Endothelial cell of umbilical vein (primary cell): ENCODE results near the gene EPC2. TPM values are rescaled to one million over a fixed set of nuclear protein-coding genes. Genes with fewer than 3 reads are reported as not detected.

ENCODE experiments used
- BruUV-seq: library from RNA; stranded (reverse); fragments of 400-500 nt; replicated peaks from 2 replicates; lab custom pipeline; 2021; lab: Mats Ljungman, UMichigan
- CTCF ChIA-PET: fragments of 300-600, 350-600 bp; sonication (Branson Sonifier 250); formaldehyde crosslinking; loops from one replicate; lab custom pipeline; 2021; ENCODE audit warnings: antibody characterized with exemption, inconsistent platforms; lab: Charles Lee
- POLR2A ChIA-PET: fragments of 300-600, 350-600 bp; sonication (Branson Sonifier 250); formaldehyde crosslinking; loops from one replicate; lab custom pipeline; 2021; ENCODE audit warnings: antibody characterized with exemption, inconsistent platforms; lab: Charles Lee
- DNase-seq: peaks from one replicate; pipeline ENCODE4 v3.0.0-alpha.2; 2011; ENCODE audit warnings: low read depth, low spot score
- FAIRE-seq: peaks from 2 replicates; lab custom pipeline; 2011; peaks lifted over from hg19 to GRCh38; lab: Jason Lieb, UNC
- H2AFZ ChIP-seq: 2 replicates; pipeline ENCODE4 v1.6.0; 2012; ENCODE audit warnings: low read depth, low read length, control low read depth, inconsistent platforms
- H3K27ac ChIP-seq: 2 replicates; pipeline ENCODE4 v1.5.1; 2011; ENCODE audit warnings: low read depth, mild to moderate bottlenecking, control low read depth, low read length, moderate library complexity; ENCODE audit not compliant: insufficient read depth
- H3K27me3 ChIP-seq, 2 experiments: 2 replicates each; pipeline versions ENCODE4 v1.6.0 to v1.6.1; 2011; ENCODE audit warnings: low read length in 2 of 2, mixed read lengths in 1 of 2; ENCODE audit not compliant: control insufficient read depth in 2 of 2, insufficient read depth in 2 of 2
- H3K36me3 ChIP-seq, 2 experiments: 2 replicates in 1 of 2; 3 replicates in 1 of 2; pipeline ENCODE4 v1.5.1; 2011; ENCODE audit warnings: low read length in 2 of 2, mild to moderate bottlenecking in 1 of 2, moderate library complexity in 1 of 2; ENCODE audit not compliant: control insufficient read depth in 2 of 2, insufficient read depth in 2 of 2; ENCODE audit errors: extremely low read depth in 1 of 2
- H3K4me1 ChIP-seq: 3 replicates; pipeline ENCODE4 v1.5.1; 2011; ENCODE audit warnings: mild to moderate bottlenecking, low read length; ENCODE audit not compliant: control insufficient read depth, insufficient read depth; ENCODE audit errors: extremely low read depth
- H3K4me2 ChIP-seq: 2 replicates; pipeline ENCODE4 v1.6.1; 2011; ENCODE audit warnings: low read length, control low read depth, mixed read lengths; ENCODE audit not compliant: insufficient read depth
- H3K4me3 ChIP-seq, 3 experiments: fragments of 200-600 bp in 1 of 3; sonication (generic), shearing (Covaris generic) in 1 of 3; replicated peaks in 1 of 3; 2 replicates each; pipeline ENCODE4 v1.5.1; 2011 to 2016; ENCODE audit warnings: control low read depth in 3 of 3, low read length in 3 of 3, mild to moderate bottlenecking in 2 of 3, inconsistent platforms in 1 of 3, low read depth in 1 of 3, moderate library complexity in 1 of 3; ENCODE audit not compliant: insufficient read depth in 1 of 3
- H3K79me2 ChIP-seq: 2 replicates; pipeline ENCODE4 v1.6.0; 2012; ENCODE audit warnings: low read length, inconsistent platforms; ENCODE audit not compliant: control insufficient read depth, insufficient read depth
- H3K9ac ChIP-seq: replicated peaks from 2 replicates; pipeline ENCODE3; 2011; ENCODE audit warnings: low read length, control low read depth; ENCODE audit not compliant: insufficient read depth; ENCODE audit errors: extremely low read depth
- H3K9me1 ChIP-seq: replicated peaks from 3 replicates; pipeline ENCODE4 v1.6.0; 2011; ENCODE audit warnings: mild to moderate bottlenecking, low read length; ENCODE audit not compliant: control insufficient read depth, insufficient read depth; ENCODE audit errors: extremely low read depth
- H3K9me3 ChIP-seq: replicated peaks from 2 replicates; pipeline ENCODE4 v1.5.1; 2012; ENCODE audit warnings: low read length, inconsistent platforms; ENCODE audit not compliant: control insufficient read depth, insufficient read depth
- H4K20me1 ChIP-seq: replicated peaks from 2 replicates; pipeline ENCODE3; 2011; ENCODE audit warnings: mild to moderate bottlenecking, low read length; ENCODE audit not compliant: control insufficient read depth, insufficient read depth; ENCODE audit errors: extremely low read depth
- CTCF ChIP-seq, 2 donors: IDR thresholded peaks; 1 replicate in 1 of 2; 2 replicates in 1 of 2; pipeline ENCODE4 v1.5.1; 2011; ENCODE audit warnings: low read length in 2 of 2, mild to moderate bottlenecking in 2 of 2, moderate library complexity in 2 of 2, control low read depth in 1 of 2, inconsistent platforms in 1 of 2, low read depth in 1 of 2; ENCODE audit not compliant: insufficient read depth in 1 of 2; ENCODE audit errors: extremely low read depth in 1 of 2
- EZH2 ChIP-seq: IDR thresholded peaks from 2 replicates; pipeline ENCODE4 v1.6.1; 2012; ENCODE audit warnings: borderline replicate concordance, low read depth, mild to moderate bottlenecking, moderate library complexity, low read length, inconsistent platforms; ENCODE audit not compliant: severe bottlenecking
- FOS ChIP-seq: IDR thresholded peaks from 2 replicates; pipeline ENCODE4 v1.6.1; 2011; ENCODE audit warnings: mild to moderate bottlenecking, low read length, moderate library complexity, borderline replicate concordance; ENCODE audit not compliant: insufficient read depth
- GATA2 ChIP-seq: IDR thresholded peaks from 2 replicates; pipeline ENCODE4 v1.7.0; 2011; ENCODE audit warnings: low read depth, mild to moderate bottlenecking, moderate library complexity, mixed read lengths, low read length; ENCODE audit not compliant: insufficient read length, insufficient read depth
- JUN ChIP-seq: IDR thresholded peaks from 2 replicates; pipeline ENCODE4 v1.6.1; 2011; ENCODE audit warnings: borderline replicate concordance, low read depth; ENCODE audit not compliant: insufficient read length, insufficient read depth
- MAX ChIP-seq: IDR thresholded peaks from 2 replicates; pipeline ENCODE4 v1.6.1; 2011; ENCODE audit not compliant: insufficient read depth, insufficient read length
- MYC ChIP-seq: IDR thresholded peaks from one replicate; pipeline ENCODE4 v1.6.1; 2011; ENCODE audit warnings: mild to moderate bottlenecking, low read depth, low read length
- POLR2A ChIP-seq: IDR thresholded peaks from 2 replicates; pipeline ENCODE4 v1.6.1; 2012; ENCODE audit warnings: low read depth, mild to moderate bottlenecking, control low read depth, low read length
- POLR2AphosphoS5 ChIP-seq: IDR thresholded peaks from 2 replicates; pipeline ENCODE4 v1.6.1; 2012; ENCODE audit warnings: low read depth, mild to moderate bottlenecking, control low read depth, low read length, moderate library complexity; ENCODE audit not compliant: insufficient read depth
- dilution Hi-C: fragments of 300-500 bp; cut with MboI; formaldehyde crosslinking; loops from one replicate; pipeline ENCODE4 v1.15.0; 2019; ENCODE audit warnings: low sequenced_read_pairs; ENCODE audit not compliant: extremely low pct_ligation_motif_present
- intact Hi-C: fragments of 100-400 bp; cut with micrococcal nuclease; formaldehyde crosslinking; loops from one replicate; pipeline ENCODE4 v1.10.0; 2022
- polyA plus RNA-seq, 4 experiments: library from polyadenylated mRNA; depleted of rRNA in 3 of 4; stranded (reverse) in 3 of 4; unstranded in 1 of 4; fragments of >200 nt; gene quantifications; 2 replicates each; pipeline versions ENCODE4 v1.2.1 to v1.2.3, GENCODE V29; 2011 to 2012; ENCODE audit warnings: missing spikeins in 1 of 4
- total RNA-seq: library from RNA; stranded (reverse); gene quantifications from 2 replicates; pipeline ENCODE4 v1.2.3, GENCODE V29; 2021

The EPC2 gene
- total and polyA plus RNA-seq, 2 donors (not counting 3 experiments of a cell fraction or from before 2014, with no cell fraction given): 15.1 to 25.2 TPM

GRCh38 chr2:148616662-148617061 lies 27.9 kb upstream of the EPC2 start:
- H3K36me3 ChIP-seq: no peaks in the 10 kb centered on the region
- H3K9me1 ChIP-seq: no peaks in the 10 kb centered on the region

More at GRCh38 chr2:148616662-148617061, 27.9 kb upstream of the EPC2 start:
- Histone ChIP-seq H3K4me2 (no peak overlapping the region), H3K4me1 (peaks cover 2% of the 10 kb centered on the region), H3K27me3 (peaks cover 0 to 4% of the 10 kb centered on the region in 2 experiments), H3K4me3 (no peak overlapping the region), H3K27ac (no peak overlapping the region), H3K9me3 (no peaks in the 10 kb centered on the region), H3K79me2 (no peaks in the 10 kb centered on the region), H4K20me1 (no peaks in the 10 kb centered on the region), H2AFZ (no peak overlapping the region), H3K9ac (no peak overlapping the region)
- TF ChIP-seq POLR2A: no peak
- TF ChIP-seq CTCF (IDR thresholded peaks at IDR 0.05; ENCODE audit: extremely low read depth in 1 of 2, insufficient read depth in 1 of 2, low read depth in 1 of 2, low read length in 2 of 2): no peak
- no peak for TF ChIP-seq EZH2
- TF ChIP-seq GATA2: no peak
- TF ChIP-seq MAX: no peak
- TF ChIP-seq POLR2AphosphoS5: no peak
- TF ChIP-seq MYC: no peak
- TF ChIP-seq FOS: no peak
- TF ChIP-seq JUN: no peak
- dilution Hi-C loops: no loop called here
- DNase-seq (no peak), FAIRE-seq (no peak)
- intact Hi-C loops: no loop called here
- CTCF ChIA-PET: no interaction called here
- no TSS peak for BruUV-seq
- POLR2A ChIA-PET: no interaction called here
